KMS-11 (cell line): ENCODE data around the gene NPAS2.

Experiments used
- H2AFZ ChIP-seq: fragments of 200-600 bp; sonication (generic); 2 replicates; pipeline ENCODE4 v1.6.1; 2016; ENCODE audit warnings: antibody characterized with exemption, mixed run types, low read depth
- H3K27ac ChIP-seq: fragments of 200-600 bp; sonication (generic); 2 replicates; pipeline ENCODE4 v1.6.1; 2016; ENCODE audit warnings: mild to moderate bottlenecking, mixed run types
- H3K27me3 ChIP-seq: fragments of 200-600 bp; sonication (generic); 2 replicates; pipeline ENCODE4 v1.6.1; 2017; ENCODE audit warnings: mild to moderate bottlenecking, low read depth, mixed run types, moderate library complexity; ENCODE audit not compliant: insufficient read depth
- H3K36me3 ChIP-seq: fragments of 200-600 bp; sonication (generic); 2 replicates; pipeline ENCODE4 v1.6.1; 2017; ENCODE audit warnings: mild to moderate bottlenecking, mixed run types; ENCODE audit not compliant: insufficient read depth
- H3K4me1 ChIP-seq: fragments of 200-600 bp; sonication (generic); 2 replicates; pipeline ENCODE4 v1.6.1; 2016; ENCODE audit warnings: mild to moderate bottlenecking, low read depth, mixed run types; ENCODE audit not compliant: poor library complexity, severe bottlenecking
- H3K4me2 ChIP-seq: fragments of 200-600 bp; sonication (generic); 2 replicates; pipeline ENCODE4 v1.7.0; 2016; ENCODE audit warnings: mild to moderate bottlenecking, mixed run types
- H3K4me3 ChIP-seq: fragments of 200-600 bp; sonication (generic); IDR thresholded peaks from 2 replicates; pipeline ENCODE4 v1.6.1; 2017; ENCODE audit warnings: low read depth, low read length, mixed read lengths; ENCODE audit not compliant: insufficient read depth
- H3K79me2 ChIP-seq: fragments of 200-600 bp; sonication (generic); 2 replicates; pipeline ENCODE4 v1.6.1; 2016; ENCODE audit warnings: low read depth, mixed run types; ENCODE audit not compliant: insufficient read depth
- H3K9ac ChIP-seq: fragments of 200-600 bp; sonication (generic); 2 replicates; pipeline ENCODE4 v1.6.1; 2016; ENCODE audit warnings: mild to moderate bottlenecking, mixed run types
- H4K20me1 ChIP-seq: fragments of 200-600 bp; sonication (generic); 2 replicates; pipeline ENCODE4 v1.6.1; 2016; ENCODE audit warnings: mild to moderate bottlenecking, mixed run types; ENCODE audit not compliant: insufficient read depth
- CTCF ChIP-seq: fragments of 200-600 bp; sonication (generic); conservative IDR thresholded peaks from 2 replicates; pipeline ENCODE4 v1.6.1; 2017; ENCODE audit warnings: low read depth, mild to moderate bottlenecking, antibody characterized with exemption, low read length, moderate library complexity, mixed read lengths

The NPAS2 gene

GRCh38 chr2:100835006-100835659 lies 15.2 kb downstream of the NPAS2 start:
- H3K4me2 ChIP-seq = no peak overlapping the region
- no peaks in the 10 kb centered on the region for H3K4me1 ChIP-seq
- no peak overlapping the region for H3K27ac ChIP-seq

GRCh38 chr2:100840519-100840918 lies 20.6 kb downstream of the NPAS2 start:
- TF ChIP-seq CTCF = no peak
- Histone ChIP-seq H2AFZ (no peak overlapping the region), H3K27ac (no peak overlapping the region)

More at GRCh38 chr2:100835006-100835659, 15.2 kb downstream of the NPAS2 start:
- H3K27me3 ChIP-seq = no peaks in the 10 kb centered on the region
- H3K36me3 ChIP-seq = no peaks in the 10 kb centered on the region
- no peak overlapping the region for H3K9ac ChIP-seq
- H2AFZ ChIP-seq = no peak overlapping the region
- H3K4me3 ChIP-seq = no peak overlapping the region
- H3K79me2 ChIP-seq = no peaks in the 10 kb centered on the region
- no peaks in the 10 kb centered on the region for H4K20me1 ChIP-seq
- no peak for TF ChIP-seq CTCF

GRCh38 chr2:100842241-100842922 lies 22.4 kb downstream of the NPAS2 start:
- Histone ChIP-seq H3K36me3 (no peaks in the 10 kb centered on the region), H4K20me1 (no peaks in the 10 kb centered on the region), H3K27me3 (no peaks in the 10 kb centered on the region), H3K9ac (no peak overlapping the region), H3K4me1 (no peaks in the 10 kb centered on the region), H2AFZ (no peak overlapping the region), H3K4me3 (no peak overlapping the region), H3K79me2 (no peaks in the 10 kb centered on the region), H3K4me2 (no peak overlapping the region), H3K27ac (no peak overlapping the region)
- TF ChIP-seq CTCF = no peak

More at GRCh38 chr2:100840519-100840918, 20.6 kb downstream of the NPAS2 start:
- H4K20me1 ChIP-seq = no peaks in the 10 kb centered on the region
- H3K4me3 ChIP-seq = no peak overlapping the region
- H3K79me2 ChIP-seq = no peaks in the 10 kb centered on the region
- no peak overlapping the region for H3K9ac ChIP-seq
- H3K27me3 ChIP-seq = no peaks in the 10 kb centered on the region
- H3K36me3 ChIP-seq = no peaks in the 10 kb centered on the region
- H3K4me1 ChIP-seq = no peaks in the 10 kb centered on the region
- H3K4me2 ChIP-seq = no peak overlapping the region

- Histone ChIP-seq H3K4me1 (no peaks in the 10 kb centered on the region), H3K36me3 (no peaks in the 10 kb centered on the region), H3K79me2 (no peaks in the 10 kb centered on the region), H3K27ac (no peak overlapping the region), H4K20me1 (no peaks in the 10 kb centered on the region), H2AFZ (no peak overlapping the region), H3K9ac (no peak overlapping the region), H3K27me3 (no peaks in the 10 kb centered on the region), H3K4me2 (no peak overlapping the region), H3K4me3 (no peak overlapping the region)
- TF ChIP-seq CTCF = no peak
These were observed 24.6 kb downstream of the NPAS2 start for GRCh38 chr2:100844514-100844913.
